COLO668 (cell line): ENCODE data around the gene ZNF445.
"Not testable (repeated sequence)": the region's sequence is repeated elsewhere in the genome, so short reads cannot be mapped to it uniquely, and the experiment has no call there.

Experiments
- DNase-seq: peaks from one replicate; lab custom pipeline; 2025; ENCODE audit not compliant: unreplicated experiment; lab: John Stamatoyannopoulos, UW

The ZNF445 gene

GRCh38 chr3:44437800-44438199 is 39.7 kb downstream of the ZNF445 start:
- DNase-seq = no peak

- DNase-seq = no peak
Observed at GRCh38 chr3:44436181-44436580, 41.3 kb downstream of the ZNF445 start.

DNA sequence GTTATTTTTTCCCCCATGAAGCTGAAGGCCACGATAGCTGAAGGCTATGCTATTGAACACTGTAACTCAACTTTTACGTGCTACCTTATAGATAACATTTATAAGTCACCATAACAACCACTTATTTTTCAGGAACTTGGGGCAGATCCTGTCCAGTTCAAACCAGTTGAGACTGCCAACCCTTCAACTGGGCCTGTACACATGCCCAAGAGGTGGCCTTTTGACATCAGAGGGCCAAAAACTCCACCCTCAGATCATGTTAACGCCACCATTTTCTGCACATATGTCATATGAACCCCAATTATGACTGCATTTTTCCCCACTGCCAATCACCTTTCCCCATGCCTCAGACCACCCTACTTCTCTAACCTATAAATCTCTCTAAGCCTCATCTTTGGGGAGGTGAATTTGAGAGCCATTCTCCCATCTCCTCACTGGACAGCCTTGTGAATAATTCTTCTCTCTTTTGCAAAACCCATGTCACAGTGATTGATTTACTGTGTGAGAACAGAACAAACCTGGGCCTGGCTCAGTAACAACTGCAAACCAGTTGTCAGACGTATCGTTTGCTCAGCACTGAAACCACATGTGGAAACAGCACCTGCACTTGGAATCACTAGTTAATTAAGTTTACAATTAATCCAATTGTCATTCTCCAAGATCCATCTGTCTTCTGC is 42.5 kb downstream of the ZNF445 start:
- no peak for DNase-seq

GRCh38 chr3:44430466-44430865 is 47.0 kb downstream of the ZNF445 start:
- no peak for DNase-seq

DNA sequence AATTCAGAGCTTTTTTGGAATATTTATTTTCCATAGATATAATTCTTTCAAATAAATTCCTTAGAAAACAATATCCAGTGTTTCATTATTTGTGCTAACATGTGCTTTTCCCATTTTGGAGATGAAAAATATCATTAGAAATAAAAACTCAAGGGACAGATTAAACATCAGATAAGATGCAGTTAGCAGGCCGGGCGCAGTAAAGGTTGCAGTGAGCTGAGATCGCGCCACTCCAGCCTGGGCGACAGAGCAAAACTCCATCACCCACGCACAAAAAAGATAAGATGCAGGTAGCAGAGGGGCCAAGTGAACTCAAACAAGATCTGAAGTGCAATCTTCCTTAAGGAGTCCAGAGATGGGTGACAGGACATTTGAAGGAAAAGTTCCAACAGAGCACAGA is 48.0 kb downstream of the ZNF445 start:
- DNase-seq = no peak

DNA sequence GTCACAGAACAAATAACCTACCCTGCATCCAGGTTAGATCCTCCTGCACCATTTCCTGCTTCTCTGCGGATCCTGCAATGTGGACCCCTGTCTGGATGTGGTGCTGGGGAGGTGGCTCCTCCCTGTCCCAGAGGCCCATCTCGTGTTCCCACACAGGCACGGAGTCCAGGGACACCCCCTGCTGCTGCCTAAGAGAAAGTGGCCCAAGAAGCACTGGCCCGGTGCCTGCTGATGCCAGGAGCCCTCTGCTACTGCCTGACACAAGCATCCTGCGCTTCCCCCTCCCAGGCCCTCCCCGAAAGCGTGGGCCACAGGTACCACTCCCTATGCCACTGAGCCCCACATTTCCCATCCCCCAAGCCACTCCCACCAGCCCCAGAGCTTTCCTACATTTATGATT is 48.6 kb downstream of the ZNF445 start:
- no peak for DNase-seq

DNA sequence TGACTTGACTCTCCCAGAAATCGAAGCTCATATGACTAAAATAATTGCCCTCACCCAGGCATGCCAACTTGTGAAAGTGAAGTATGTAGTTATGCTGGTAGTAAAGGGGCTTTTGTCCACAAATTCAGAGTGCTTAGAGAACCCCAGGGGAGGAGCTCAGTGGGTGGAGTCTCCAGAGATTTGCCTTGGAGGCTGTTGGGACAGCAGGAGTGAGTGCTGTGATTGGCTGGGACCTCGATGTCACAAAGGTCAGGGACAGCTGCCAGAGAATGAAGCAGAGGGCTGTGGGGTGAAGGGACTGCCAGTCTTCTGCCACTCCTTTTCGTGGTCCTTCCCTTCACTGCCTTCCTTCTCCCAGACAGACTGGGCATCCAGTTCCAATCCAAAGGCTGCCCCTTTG is 49.8 kb downstream of the ZNF445 start:
- DNase-seq = no peak

GRCh38 chr3:44424758-44425157 is 52.7 kb downstream of the ZNF445 start:
- no peak for DNase-seq

GRCh38 chr3:44421280-44421679 is 56.2 kb downstream of the ZNF445 start:
- no peak for DNase-seq

- DNase-seq = no peak
Observed at GRCh38 chr3:44420676-44421075, 56.8 kb downstream of the ZNF445 start.

DNA sequence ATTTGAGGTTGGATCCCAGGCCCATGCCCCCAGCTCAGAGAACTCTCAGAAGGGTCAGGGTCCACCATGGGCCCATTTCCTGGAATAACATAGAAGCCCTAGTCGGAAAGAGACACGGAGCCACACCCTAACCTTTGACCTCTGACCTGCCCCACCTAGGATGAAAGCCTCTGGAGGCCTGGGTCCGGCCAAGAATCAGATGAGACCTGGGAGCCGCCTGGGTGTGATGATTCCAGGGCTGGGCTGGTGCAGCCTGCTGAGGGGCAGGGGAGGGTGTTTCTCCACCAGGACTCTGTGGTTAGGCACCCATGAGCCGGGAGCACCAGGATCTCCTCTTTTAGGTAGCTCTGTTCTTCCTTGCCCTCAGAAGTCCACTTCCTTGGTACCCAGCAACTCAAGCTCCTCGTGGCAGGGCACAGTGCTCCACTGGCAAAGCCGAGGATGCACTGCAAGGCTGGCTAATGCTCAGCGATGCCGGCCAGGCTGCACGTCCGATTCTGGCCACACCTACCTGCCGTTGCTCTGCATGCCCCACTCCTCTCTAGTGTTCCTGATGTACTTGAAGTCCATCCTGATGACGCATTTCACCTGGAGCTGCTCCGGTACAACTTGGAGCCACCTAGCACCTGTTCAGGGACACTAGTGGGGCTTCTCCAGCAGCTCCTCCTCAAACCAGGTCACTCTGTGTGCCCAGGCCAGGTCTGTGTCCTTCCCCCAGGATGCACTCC is 57.4 kb downstream of the ZNF445 start:
- DNase-seq = no peak

DNA sequence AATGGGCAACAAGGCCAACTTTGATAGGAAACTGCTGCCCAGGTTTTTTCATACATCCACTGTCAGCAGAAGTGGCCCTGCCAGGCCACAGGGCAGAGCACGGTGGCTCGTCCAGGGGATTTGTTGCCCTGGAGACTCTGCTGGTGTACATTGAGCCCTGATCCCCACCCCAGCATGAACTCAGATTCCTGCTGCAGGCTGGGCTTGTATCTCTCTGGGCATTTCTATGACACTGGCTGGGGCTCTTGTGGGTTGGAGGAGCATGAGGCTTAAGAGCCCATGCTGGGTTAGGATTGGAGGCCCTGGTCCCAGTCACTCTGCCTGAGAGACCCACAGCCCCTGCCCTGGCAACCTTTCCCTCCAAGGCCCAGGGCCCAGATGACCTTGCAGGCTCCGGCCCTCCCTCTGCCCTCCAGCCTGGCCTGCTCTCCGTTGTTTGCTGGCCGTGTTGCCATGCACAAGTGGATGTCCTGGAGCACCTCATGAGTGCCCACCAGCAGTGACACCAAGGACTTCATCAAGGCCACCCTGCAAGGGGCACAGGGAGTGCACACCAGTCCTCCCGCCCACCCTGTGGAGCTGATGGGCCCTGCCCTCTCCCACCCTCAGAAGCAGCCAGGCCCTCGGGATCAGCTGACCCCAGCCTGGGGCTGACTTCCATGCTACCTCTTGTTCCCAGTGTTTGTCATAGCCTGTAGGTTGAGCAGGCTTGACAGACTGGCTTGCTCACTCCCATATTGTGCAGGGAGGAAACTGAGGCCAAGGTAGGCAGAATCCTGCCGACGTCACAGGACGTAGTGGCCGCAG is 58.2 kb downstream of the ZNF445 start:
- no peak for DNase-seq

- no peak for DNase-seq
Observed at GRCh38 chr3:44418549-44418948, 58.9 kb downstream of the ZNF445 start.

GRCh38 chr3:44418118-44418517 is 59.4 kb downstream of the ZNF445 start:
- not testable (repeated sequence) for DNase-seq

GRCh38 chr3:44416031-44417030 is 61.1 kb downstream of the ZNF445 start:
- DNase-seq = no peak

DNA sequence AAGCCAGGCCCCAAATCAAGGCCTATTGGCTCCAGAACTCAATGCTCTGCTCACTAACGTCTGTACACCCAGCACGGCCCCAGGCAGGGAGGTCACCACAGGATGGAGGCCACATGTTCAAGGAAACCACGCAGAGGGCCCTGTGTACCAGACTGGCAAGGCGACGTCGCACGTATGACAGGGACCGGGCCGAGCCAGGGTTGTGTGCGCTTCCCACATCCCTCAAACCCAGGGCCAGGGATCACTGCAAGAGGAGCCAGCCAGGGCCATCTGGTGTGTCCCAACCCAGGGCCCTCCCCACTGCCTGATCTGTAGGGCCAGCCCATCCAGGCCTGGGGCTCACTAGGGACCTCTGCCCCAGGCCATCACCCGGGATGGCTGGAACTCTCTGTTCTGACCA is 62.0 kb downstream of the ZNF445 start:
- DNase-seq = no peak

- no peak for DNase-seq
Observed at GRCh38 chr3:44414517-44415090, 62.9 kb downstream of the ZNF445 start.

GRCh38 chr3:44412365-44412764 is 65.1 kb downstream of the ZNF445 start:
- DNase-seq = no peak

DNA sequence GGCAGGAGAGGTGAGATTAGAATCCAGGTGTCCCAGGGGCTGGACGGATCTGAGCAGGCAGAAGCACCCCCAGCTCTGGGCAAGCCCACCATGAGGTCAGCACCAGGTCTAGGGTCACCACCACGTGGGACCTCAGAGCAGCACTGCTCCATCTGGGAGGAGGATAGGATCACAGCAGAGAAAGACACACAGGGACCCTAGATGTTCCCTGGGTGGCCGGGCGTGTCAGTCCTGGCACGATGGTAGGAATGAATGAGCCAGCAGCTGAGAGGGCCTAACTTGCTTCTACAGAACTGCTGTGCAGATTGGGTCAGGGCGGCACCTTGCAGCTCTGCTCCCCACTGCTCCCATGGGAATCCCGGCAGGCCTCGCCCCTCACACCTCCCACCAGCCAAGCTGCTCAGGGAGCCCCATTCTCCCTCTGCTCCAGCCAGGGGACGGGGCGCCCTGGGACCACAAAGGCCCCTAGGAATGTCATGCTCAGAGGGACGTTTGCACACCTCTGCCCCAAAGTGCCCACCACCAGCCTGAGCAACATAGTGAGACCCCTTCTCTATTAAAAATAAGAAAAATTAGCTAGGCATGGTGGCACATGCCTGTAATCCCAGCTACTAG is 66.3 kb downstream of the ZNF445 start:
- DNase-seq = no peak
